Measurements from ENCODE around the gene PNLDC1.
A peak's percentile ranks its signal among the peaks of the same experiment; 100 is the strongest.
"Not testable (repeated sequence)": the region's sequence is repeated elsewhere in the genome, so short reads cannot be mapped to it uniquely, and the experiment has no call there.

Gene PNLDC1

GRCh38 chr6:159788753-159789376 lies 11.2 kb upstream of the PNLDC1 start:
- no peak for DNase-seq

DNA sequence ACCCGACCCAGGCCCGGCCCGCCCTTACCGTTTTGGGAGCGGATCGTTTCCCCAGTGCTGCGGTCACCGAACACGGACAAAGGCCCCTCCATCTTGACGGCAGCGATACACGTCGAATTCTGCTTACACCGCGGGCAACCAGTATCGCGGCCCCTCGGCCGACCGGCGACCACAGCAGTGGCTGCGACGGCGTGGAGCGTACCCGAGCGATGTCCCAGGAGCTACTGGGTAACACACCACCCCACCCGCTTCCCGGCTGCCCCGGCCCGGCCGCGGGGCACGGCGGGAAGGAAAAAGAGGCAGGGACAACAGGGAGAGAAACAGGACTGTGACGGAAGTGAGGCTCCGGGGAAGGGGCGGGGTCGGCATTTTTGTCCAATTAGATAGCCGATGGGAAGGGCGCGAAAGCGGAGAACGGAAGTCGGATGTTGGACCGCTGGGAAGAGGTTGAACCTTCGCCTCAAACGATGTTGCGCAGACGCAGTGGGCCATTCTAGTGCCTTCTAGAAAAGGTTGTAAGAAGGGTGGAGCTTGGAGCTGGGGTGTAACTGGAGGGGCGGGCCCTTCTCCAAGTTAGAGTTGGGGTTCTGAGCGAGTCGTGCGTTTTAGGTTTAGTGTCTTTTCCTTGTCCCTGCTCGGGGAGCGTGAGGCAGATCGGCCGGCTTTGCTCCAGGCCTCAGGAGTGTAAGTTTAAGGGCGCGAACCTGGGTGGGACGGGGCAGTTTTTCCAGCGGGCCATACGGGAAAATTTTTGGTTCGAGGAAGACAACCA lies 10.5 kb upstream of the PNLDC1 start, which contains the start of gene TCP1:
Gene TCP1 (minus strand): TSS at position 226 of the 772 bp plus-strand sequence. CDS start 134 bp downstream, at position 92.
- DNase-seq: peak; percentile 100

DNA sequence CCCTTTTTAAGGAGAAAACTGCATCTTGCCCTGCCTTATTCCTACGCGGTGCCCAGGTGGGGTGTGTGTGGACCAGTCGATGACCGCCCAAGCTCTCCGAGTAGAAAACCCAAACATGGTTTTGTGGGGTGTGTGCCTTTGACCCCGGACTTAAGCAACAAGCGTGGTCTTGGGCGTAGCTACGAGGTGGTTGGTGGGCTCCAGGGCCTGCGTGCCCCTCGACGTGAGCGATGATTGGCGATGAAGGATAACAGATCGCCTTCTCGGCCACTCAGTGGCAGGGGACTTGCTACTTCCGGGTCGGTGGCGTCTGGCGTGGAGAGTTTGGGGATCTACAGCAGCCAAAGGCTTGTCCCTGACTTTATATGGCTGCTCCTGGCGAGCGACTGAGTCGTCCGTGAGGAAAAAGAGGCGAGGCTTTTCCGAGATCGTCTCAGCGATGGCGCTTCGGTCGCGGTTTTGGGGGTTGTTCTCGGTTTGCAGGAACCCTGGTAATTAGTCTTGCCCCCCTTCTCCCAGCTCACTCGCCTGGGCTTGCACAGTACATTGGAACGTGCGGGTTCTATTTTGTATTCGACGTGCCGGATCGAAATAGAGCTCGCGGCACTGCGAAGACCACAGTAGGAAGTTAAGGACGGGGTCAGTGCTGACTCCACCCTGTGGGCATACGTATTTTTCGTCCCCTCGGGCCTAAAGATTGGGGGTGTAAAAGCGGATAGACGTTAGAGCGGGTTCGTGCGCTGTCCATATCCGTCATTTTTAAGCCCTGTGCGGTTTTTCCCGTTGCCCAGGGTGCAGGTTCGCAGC lies 9.7 kb upstream of the PNLDC1 start, which contains the start of gene MRPL18:
Gene MRPL18 (plus strand): TSS at position 319 of the 807 bp plus-strand sequence. CDS start 121 bp downstream, at position 440.
- DNase-seq: peak; percentile 97

DNA sequence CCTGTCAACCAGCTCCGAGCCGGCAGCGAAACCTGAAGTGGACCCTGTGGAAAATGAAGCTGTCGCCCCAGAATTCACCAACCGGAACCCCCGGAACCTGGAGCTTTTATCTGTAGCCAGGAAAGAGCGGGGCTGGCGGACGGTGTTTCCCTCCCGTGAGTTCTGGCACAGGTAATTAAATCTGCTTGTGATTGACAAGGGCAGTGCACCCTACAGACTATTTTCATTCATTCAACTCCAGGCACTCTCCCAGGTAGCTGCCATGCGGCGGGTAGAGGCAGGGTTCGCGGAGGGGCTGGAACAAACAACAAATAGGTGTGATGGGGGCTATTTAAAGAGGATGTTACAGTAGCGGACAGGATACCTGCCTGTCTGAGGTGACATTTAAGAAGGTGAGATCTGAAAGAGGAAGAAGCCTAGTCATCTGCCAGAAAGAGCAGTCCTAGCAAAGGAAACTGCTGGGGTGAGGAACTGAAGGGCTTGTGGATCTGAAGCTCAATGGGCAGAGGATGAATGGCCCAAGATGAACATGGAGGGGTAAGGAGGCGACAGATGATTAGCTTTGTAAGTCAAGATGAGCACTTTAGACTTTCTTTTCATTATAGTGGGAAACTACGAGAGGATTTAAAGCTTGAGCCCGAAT lies 9.0 kb upstream of the PNLDC1 start:
- DNase-seq: peak; percentile 41

GRCh38 chr6:159794976-159795375 lies 5.1 kb upstream of the PNLDC1 start:
- DNase-seq: not testable (repeated sequence)

DNA sequence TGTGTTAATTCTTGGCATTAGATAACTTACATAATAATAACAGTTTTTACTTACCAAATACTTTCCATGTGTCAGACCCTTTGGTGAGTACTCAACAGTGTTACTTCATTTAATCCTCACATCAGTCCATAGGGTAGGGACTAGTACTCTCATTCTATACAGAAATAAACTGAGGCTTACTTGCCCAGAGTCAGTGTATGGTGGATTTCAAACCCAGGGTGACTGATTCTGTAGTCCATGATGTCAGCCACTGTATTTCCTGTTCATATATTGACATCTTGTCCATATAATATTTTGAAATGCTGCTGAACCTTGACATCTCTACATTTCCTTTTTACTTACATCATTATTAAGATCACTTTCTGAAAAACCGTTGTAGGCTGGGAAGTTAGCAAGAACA lies 2.5 kb upstream of the PNLDC1 start:
- DNase-seq: no peak

GRCh38 chr6:159801935-159802334 lies 1.9 kb downstream of the PNLDC1 start:
- no peak for DNase-seq

- DNase-seq: no peak
Observed at GRCh38 chr6:159804504-159804903, 4.4 kb downstream of the PNLDC1 start.

GRCh38 chr6:159805440-159806020 lies 5.5 kb downstream of the PNLDC1 start:
- no peak for DNase-seq

DNA sequence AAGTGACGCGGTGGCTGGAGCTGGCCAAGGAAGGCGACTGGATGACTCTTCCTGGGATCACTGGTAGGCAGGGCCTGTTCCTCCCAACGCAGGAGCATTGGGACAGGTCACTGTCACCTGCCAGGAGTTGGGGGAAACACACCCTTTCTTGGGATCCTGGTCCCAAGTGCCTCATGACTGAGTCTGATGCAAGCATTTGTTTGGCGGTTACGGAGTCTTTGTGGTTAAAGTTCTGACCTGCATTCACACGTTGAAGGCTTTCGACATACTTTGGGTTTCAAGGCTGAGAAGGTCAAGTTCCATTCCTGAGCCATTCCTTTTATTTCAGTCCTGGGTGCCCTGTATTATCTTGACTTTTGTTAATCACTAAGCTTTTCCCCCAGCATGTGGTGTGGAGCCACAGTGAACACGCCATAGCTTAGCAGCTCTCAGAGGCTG lies 6.0 kb downstream of the PNLDC1 start:
- no peak for DNase-seq

- DNase-seq: no peak
Observed at GRCh38 chr6:159807150-159807858, 7.2 kb downstream of the PNLDC1 start.

- no peak for DNase-seq
Observed at GRCh38 chr6:159808647-159809046, 8.6 kb downstream of the PNLDC1 start.

DNA sequence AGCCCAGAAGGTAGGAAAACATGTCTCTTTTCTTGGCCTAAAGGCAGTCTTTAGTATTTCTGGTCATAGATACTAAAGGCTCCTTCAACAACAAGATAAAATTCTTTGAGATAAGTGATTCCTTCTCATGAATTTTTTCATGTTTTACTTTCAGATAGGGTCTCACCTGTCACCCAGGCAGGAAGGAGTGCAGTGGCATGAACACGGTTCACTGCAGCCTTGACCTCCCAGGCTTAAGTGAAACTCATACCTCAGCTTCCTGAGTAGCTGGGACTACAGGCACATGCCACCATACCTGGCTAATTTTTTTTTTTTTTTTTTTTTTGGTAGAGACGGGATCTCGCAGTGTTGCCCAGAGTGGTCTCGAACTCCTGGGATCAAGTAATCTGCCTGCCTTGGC lies 9.1 kb downstream of the PNLDC1 start:
- no peak for DNase-seq

DNA sequence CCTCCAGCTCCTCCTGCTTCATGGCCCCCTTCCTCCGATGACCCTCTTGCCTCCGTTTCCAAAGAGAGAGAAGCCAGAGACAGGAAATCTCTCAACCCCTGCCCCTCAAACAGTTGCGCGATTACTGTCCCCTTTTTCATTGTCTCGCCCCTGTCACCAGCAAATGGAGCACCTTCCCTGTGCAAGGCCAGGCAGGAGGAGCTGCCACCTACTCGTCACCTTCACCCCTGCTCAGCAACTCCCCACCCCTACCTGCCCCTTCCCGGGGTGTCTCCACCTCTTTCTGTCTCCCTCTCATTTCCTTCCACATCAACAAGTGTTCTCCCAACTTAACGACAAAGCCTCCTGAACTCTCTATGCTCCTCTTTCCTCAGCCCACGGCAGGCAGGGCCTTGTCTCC lies 13.7 kb downstream of the PNLDC1 start:
- no peak for DNase-seq

- no peak for DNase-seq
Observed at GRCh38 chr6:159815410-159815809, 15.3 kb downstream of the PNLDC1 start.

DNA sequence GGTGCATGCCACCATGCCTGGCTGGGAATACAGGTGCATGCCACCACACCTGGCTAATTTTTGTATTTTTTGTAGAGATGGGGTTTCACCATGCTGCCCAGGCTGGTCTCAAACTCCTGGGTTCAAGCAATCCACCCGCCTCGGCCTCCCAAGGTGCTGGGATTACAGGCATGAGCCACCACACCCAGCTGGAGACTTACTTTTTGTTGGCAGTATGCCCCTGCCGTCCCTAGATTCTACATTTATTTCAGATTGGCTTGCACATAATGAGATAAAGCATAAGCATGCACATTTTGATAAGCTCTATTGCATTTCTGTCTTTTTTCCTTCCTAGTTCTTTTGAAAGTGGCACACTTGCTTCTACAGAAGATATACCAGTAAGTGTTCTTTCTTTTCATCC lies 16.7 kb downstream of the PNLDC1 start:
- not testable (repeated sequence) for DNase-seq

GRCh38 chr6:159817951-159818739 lies 18.1 kb downstream of the PNLDC1 start:
- no peak for DNase-seq

- DNase-seq: no peak
Observed at GRCh38 chr6:159819098-159819497, 19.0 kb downstream of the PNLDC1 start.

DNA sequence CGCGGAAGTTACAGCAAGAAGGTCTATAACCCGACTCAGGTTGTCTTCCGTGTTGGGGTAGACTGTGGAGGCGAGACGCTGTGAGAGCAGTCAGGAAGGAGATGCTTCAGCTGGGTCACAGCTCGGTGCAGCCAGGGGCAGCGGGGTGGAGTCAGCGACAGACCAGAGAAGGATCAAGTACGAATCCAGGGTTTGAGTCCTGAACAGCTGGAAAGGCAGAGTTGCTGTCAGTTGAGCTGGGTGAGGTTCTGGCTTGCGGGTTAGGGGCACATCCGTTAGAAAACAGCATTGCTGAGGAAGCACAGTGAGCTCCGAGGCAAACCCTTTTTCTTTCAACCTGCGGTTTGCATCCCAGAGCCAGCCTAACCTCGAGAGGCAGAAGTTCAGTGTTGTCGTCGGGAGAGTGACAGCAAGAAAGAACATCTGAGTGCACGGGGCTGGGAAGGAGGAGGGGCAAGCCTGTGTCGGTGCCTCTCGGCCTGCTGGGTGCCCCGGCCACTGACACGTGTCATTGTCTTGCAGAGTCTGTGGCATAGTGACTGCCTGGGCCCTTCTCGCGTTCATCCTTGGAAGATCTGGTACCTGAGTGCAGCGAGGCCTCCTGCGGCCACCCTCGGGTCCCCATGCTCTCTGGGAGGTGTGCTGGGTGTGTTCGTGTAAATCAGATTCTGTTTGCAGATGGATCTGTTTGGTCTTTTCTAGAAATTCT lies 20.0 kb downstream of the PNLDC1 start:
- no peak for DNase-seq

- DNase-seq: no peak
Observed at GRCh38 chr6:159821122-159821521, 21.0 kb downstream of the PNLDC1 start.
